Measurements from ENCODE around the gene RPS6KA2. TPM values are rescaled to one million over a fixed set of nuclear protein-coding genes. Genes with fewer than 3 reads are reported as not detected.

Gene RPS6KA2
- total RNA-seq, 1 experiment from 2014 or later, result 12.3 TPM

GRCh38 chr6:166642646-166643045 is 15.6 kb upstream of the RPS6KA2 start:
- Histone ChIP-seq H3K9ac (ENCODE audit: extremely low read depth, insufficient read length, low read length) (no peak overlapping the region), H3K4ac (ENCODE audit: low read depth, low read length) (no peak overlapping the region), H2BK12ac (ENCODE audit: insufficient read length, low read depth, low read length) (no peak overlapping the region), H3K79me2 (ENCODE audit: insufficient read depth, low read length) (no peaks in the 10 kb centered on the region), H3K27ac (ENCODE audit: insufficient read length, low read depth, low read length) (no peak overlapping the region), H2BK15ac (ENCODE audit: low read depth, low read length) (no peak overlapping the region), H3K27me3 (ENCODE audit: insufficient read depth, low read length) (no peaks in the 10 kb centered on the region), H3K14ac (ENCODE audit: insufficient read depth, low read length) (no peak overlapping the region), H2BK20ac (ENCODE audit: low read depth, low read length, poor library complexity, severe bottlenecking) (no peak overlapping the region), H4K8ac (replicated peaks; ENCODE audit: insufficient read length, low read depth, low read length) (no peak overlapping the region), H3K9me3 (ENCODE audit: control insufficient read depth, low read depth, low read length) (no peaks in the 10 kb centered on the region), H3K23me2 (ENCODE audit: insufficient read length, low read depth, low read length, poor library complexity, severe bottlenecking) (no peaks in the 10 kb centered on the region), H4K20me1 (ENCODE audit: control insufficient read depth, insufficient read depth, insufficient read length) (no peaks in the 10 kb centered on the region), H2BK5ac (ENCODE audit: insufficient read length, low read length) (no peak overlapping the region), H3K4me1 (ENCODE audit: insufficient read depth, low read length) (no peaks in the 10 kb centered on the region), H2AK5ac (ENCODE audit: insufficient read length, low read length) (no peak overlapping the region), H2BK120ac (ENCODE audit: low read depth, low read length, poor library complexity, severe bottlenecking) (no peak overlapping the region), H3K23ac (ENCODE audit: insufficient read length, low read depth, low read length) (no peak overlapping the region), H3K4me2 (ENCODE audit: insufficient read depth, insufficient read length, low read length) (no peak overlapping the region), H3T11ph (ENCODE audit: low read length) (no peak overlapping the region), H2AFZ (ENCODE audit: low read length) (no peak overlapping the region), H4K5ac (ENCODE audit: insufficient read length, low read depth, low read length) (no peak overlapping the region), H3K79me1 (ENCODE audit: insufficient read depth, low read depth, low read length, poor library complexity, severe bottlenecking) (no peaks in the 10 kb centered on the region), H4K91ac (ENCODE audit: insufficient read length, low read depth, low read length) (no peak overlapping the region), H3K18ac (ENCODE audit: insufficient read length, low read depth, low read length) (no peak overlapping the region), H3K56ac (ENCODE audit: insufficient read length, low read depth, low read length) (no peak overlapping the region)
- no peaks in the 10 kb centered on the region for H3K36me3 Mint-ChIP-seq (ENCODE audit: insufficient read depth in 1 of 3, low read depth in 3 of 3)
- DNase-seq, result no peak
- no peak for TF ChIP-seq CTCF (conservative IDR thresholded peaks at IDR 0.05)
- H3K27me3 Mint-ChIP-seq (ENCODE audit: low read depth), result peaks cover 11% of the 10 kb centered on the region
- H3K4me1 Mint-ChIP-seq, result peaks cover 14 to 16% of the 10 kb centered on the region in 2 experiments
- no CpG with 5 or more reads among the region's 3 CpGs for WGBS (ENCODE audit: extremely low coverage, insufficient read length, low lambda C conversion rate)
- no peaks in the 10 kb centered on the region for H3K9me3 Mint-ChIP-seq
- H3K27ac Mint-ChIP-seq, result no peak overlapping the region
- H3K4me3 Mint-ChIP-seq, result no peak overlapping the region
